GM12872 (cell line): ENCODE measurements around the gene CELA2B.

ENCODE experiments used
- CTCF ChIP-seq: IDR thresholded peaks from 3 replicates; pipeline ENCODE4 v1.5.1; 2011; ENCODE audit warnings: low read depth, mild to moderate bottlenecking, low read length, moderate library complexity; ENCODE audit not compliant: insufficient read depth

CELA2B gene

GRCh38 chr1:15515022-15515663 is 39.2 kb downstream of the CELA2B start:
- TF ChIP-seq CTCF: no peak

- TF ChIP-seq CTCF: no peak
Measured at GRCh38 chr1:15519625-15520024, 43.7 kb downstream of the CELA2B start.

GRCh38 chr1:15522551-15522950 is 46.6 kb downstream of the CELA2B start:
- no peak for TF ChIP-seq CTCF

- TF ChIP-seq CTCF: no peak
Measured at GRCh38 chr1:15523104-15524020, 47.5 kb downstream of the CELA2B start.

GRCh38 chr1:15524021-15524282 is 48.0 kb downstream of the CELA2B start, which contains the start of gene CASP9:
Gene CASP9 (minus strand): TSS chr1:15524215. CDS start chr1:15524200, 15 bp downstream.
- no peak for TF ChIP-seq CTCF

- TF ChIP-seq CTCF: no peak
Measured at GRCh38 chr1:15524283-15525049, 48.6 kb downstream of the CELA2B start.
